Melanocyte of skin (primary cell): Measurements from ENCODE around the gene BEND2. TPM values are rescaled to one million over a fixed set of nuclear protein-coding genes. Genes with fewer than 3 reads are reported as not detected.

Experiments used
- total RNA-seq, 2 donors: library from RNA; depleted of rRNA; stranded (reverse); fragments of >200 nt; gene quantifications; 2 replicates each; pipeline ENCODE4 v1.2.3, GENCODE V29; 2012

The BEND2 gene
- not detected for total RNA-seq

GRCh38 chrX:18220786-18221185, at the start of gene BEND2:
BEND2 (minus strand) TSS chrX:18220886; CDS start chrX:18220750, 136 bp downstream.

Other genes with a start within 250 kb of the BEND2 start
- gene SCML2, start 133.8 kb upstream of the BEND2 start, total RNA-seq = under 1 TPM; 0.69 to 1.00 TPM
- gene CDKL5, start 204.7 kb upstream of the BEND2 start, total RNA-seq = 1 to 10 TPM; 2.0 to 3.1 TPM